Stimulated activated CD8-positive, alpha-beta memory T cell treated with anti-CD3 and anti-CD28 coated beads, Interleukin-7, amount 100 ng/mL, for 1 hour (primary cell): Measurements from ENCODE around the gene SLC35A5.

Experiments used
- DNase-seq, 2 donors: peaks; one replicate each; pipeline ENCODE4 v3.0.0-alpha.2; 2020; ENCODE audit warnings: low read depth in 2 of 2

Gene SLC35A5

GRCh38 chr3:112627419-112627818 is 65.6 kb downstream of the SLC35A5 start:
- no peak for DNase-seq

- no peak for DNase-seq
Observed at GRCh38 chr3:112627919-112628466, 66.1 kb downstream of the SLC35A5 start.

GRCh38 chr3:112629425-112629824 is 67.6 kb downstream of the SLC35A5 start:
- no peak for DNase-seq

- no peak for DNase-seq
Observed at GRCh38 chr3:112631257-112631656, 69.4 kb downstream of the SLC35A5 start.

DNA sequence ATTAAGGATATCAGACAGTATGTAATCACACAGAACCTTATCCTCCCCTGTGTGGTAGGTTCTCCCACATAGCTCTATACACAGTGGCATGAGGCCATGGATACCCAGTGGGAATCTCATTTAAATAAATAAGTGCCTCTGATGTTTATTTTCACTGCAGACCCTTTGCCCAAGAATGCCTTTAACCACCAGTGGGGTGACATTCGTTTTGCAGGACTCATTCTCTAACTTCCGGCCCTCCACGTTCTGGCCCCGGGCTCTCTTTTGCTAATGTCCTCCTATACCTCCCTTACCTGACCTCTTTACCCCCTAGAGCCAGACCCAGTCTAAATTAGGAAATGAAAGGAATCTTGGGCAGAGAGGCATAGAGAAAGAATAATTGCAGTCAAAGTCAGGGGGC is 70.8 kb downstream of the SLC35A5 start:
- DNase-seq, result no peak

DNA sequence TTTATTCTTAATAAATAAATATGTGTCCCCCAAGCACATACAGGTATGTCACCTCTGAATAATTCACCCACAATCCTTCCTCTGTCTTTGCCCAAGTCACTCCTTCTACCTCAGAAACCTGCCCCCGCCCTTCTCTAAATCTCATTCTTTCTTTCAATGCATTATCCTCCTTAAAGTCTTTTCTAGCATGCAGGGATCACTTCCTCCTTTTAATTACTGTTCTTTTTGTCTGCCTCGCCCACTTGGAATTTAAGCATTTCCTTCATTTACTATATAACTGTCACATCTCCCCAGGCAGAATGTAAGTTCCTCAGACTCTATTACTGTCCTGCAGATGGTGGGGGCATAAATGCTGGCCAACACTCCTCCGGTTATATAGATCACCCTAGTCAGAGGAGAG is 71.3 kb downstream of the SLC35A5 start:
- no peak for DNase-seq

- DNase-seq, result no peak
Observed at GRCh38 chr3:112633757-112634156, 71.9 kb downstream of the SLC35A5 start.

GRCh38 chr3:112634786-112635541 is 73.1 kb downstream of the SLC35A5 start:
- no peak for DNase-seq
